Measurements from ENCODE around the gene PRMT9.

Gene PRMT9

GRCh38 chr4:147617841-147618691 lies 65.9 kb downstream of the PRMT9 start:
- no peak for DNase-seq (ENCODE audit: low read depth in 2 of 2)

- DNase-seq (ENCODE audit: low read depth in 2 of 2) = peak; percentile 98
These were observed 66.7 kb downstream of the PRMT9 start, which contains the start of gene TMEM184C for GRCh38 chr4:147617173-147617840. TMEM184C (plus strand) TSS chr4:147617397; CDS start chr4:147617957, 560 bp downstream.

GRCh38 chr4:147616849-147617172 lies 67.2 kb downstream of the PRMT9 start:
- no peak for DNase-seq (ENCODE audit: low read depth in 2 of 2)

- no peak for DNase-seq (ENCODE audit: low read depth in 2 of 2)
These were observed 73.3 kb downstream of the PRMT9 start for GRCh38 chr4:147610686-147611085.

- no peak for DNase-seq (ENCODE audit: low read depth in 2 of 2)
These were observed 76.5 kb downstream of the PRMT9 start for GRCh38 chr4:147607471-147607870.

GRCh38 chr4:147605499-147605898 lies 78.5 kb downstream of the PRMT9 start:
- no peak for DNase-seq (ENCODE audit: low read depth in 2 of 2)

- no peak for DNase-seq (ENCODE audit: low read depth in 2 of 2)
These were observed 84.2 kb downstream of the PRMT9 start for GRCh38 chr4:147599769-147600168.

- DNase-seq (ENCODE audit: low read depth in 2 of 2) = no peak
These were observed 84.8 kb downstream of the PRMT9 start for GRCh38 chr4:147599206-147599605.

- DNase-seq (ENCODE audit: low read depth in 2 of 2) = no peak
These were observed 86.4 kb downstream of the PRMT9 start for GRCh38 chr4:147597561-147597960.

DNA sequence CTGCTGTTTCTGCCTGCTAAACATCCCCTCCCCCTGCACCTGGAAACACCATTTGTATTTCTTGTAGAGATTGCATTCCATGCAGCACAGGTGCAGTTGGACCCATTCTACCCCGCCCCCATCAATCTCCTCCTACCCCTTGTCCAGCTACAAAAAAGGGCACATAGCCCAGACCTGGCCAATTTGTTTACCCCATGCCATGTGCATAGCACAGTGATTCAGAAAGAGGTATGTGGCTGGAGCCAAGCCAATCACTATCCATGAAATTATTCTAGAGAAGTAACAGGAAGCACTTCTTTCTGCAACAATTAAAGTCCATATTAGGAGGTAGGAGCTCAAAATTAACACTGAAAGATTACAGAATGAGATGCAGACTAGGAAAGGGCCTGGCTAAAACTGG lies 87.0 kb downstream of the PRMT9 start:
- no peak for DNase-seq (ENCODE audit: low read depth in 2 of 2)

- no peak for DNase-seq (ENCODE audit: low read depth in 2 of 2)
These were observed 87.6 kb downstream of the PRMT9 start for GRCh38 chr4:147596377-147596776.

- no peak for DNase-seq (ENCODE audit: low read depth in 2 of 2)
These were observed 89.4 kb downstream of the PRMT9 start for GRCh38 chr4:147594578-147594977.

DNA sequence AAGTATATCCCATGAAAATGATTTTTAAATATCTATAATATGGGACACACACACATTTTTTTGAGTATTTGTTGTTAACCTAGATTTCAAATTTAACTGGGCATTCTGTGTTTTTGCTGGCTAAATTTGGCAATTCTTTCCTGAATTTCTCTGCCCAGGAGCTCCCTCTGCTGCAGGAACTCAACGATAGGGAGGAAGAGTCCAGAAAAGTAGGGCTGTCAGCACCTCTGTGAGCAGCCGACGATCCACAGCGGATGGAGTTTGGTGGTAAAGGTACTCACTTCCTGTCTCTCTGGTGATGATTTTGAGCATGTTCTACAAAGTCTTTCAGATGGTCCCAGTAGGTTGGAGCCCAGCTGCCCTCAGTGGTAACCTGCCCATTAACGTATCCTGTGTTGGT lies 89.9 kb downstream of the PRMT9 start:
- DNase-seq (ENCODE audit: low read depth in 2 of 2) = no peak

DNA sequence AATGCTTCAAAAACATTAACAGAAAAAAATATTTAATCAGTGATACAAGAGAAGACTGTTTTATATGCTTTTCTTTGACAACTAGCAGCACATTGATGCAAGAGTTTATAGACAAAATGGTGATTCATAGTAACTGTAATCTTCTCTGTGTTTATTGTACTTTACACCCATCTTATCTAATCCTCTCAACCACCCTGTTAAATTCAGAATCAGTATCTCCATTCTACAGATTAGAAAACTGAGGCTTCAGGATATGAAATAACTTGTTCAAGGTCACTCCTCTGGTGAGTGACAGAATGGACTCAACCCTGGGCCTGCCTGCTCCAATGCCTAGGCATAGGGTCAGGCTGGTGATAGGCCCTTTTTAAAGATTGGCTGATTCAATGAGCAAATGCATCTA lies 92.9 kb downstream of the PRMT9 start:
- no peak for DNase-seq (ENCODE audit: low read depth in 2 of 2)

- peak; percentile 11 to 16 for DNase-seq (ENCODE audit: low read depth in 2 of 2)
These were observed 93.6 kb downstream of the PRMT9 start for GRCh38 chr4:147590249-147590920.

GRCh38 chr4:147589586-147589985 lies 94.4 kb downstream of the PRMT9 start:
- DNase-seq (ENCODE audit: low read depth in 2 of 2) = no peak
